ENCODE results near the gene C16orf92.

Gene C16orf92

GRCh38 chr16:30022887-30023286 is at the start of gene C16orf92:
C16orf92 (plus strand) TSS chr16:30023198; CDS start chr16:30023341, 143 bp downstream.
- H3K4me1 ChIP-seq (ENCODE audit: insufficient read depth, low read length): no peaks in the 10 kb centered on the region
- H3K9ac ChIP-seq (ENCODE audit: low read depth, low read length): no peak within 1 kb of the TSS
- no peaks in the 10 kb centered on the region for H3K9me3 ChIP-seq (ENCODE audit: control insufficient read depth, insufficient read depth, low read length)
- H3K36me3 ChIP-seq (ENCODE audit: insufficient read depth, low read length): no peaks in the 10 kb centered on the region

- H3K9me3 ChIP-seq (ENCODE audit: control insufficient read depth, insufficient read depth, low read length): peaks cover 12% of the 10 kb centered on the region
- H3K36me3 ChIP-seq (ENCODE audit: insufficient read depth, low read length): peaks cover 2% of the 10 kb centered on the region; the same call in 1 of the 2 replicates
- peak within 1 kb of the TSS; percentile 88 for H3K9ac ChIP-seq (ENCODE audit: low read depth, low read length)
- H3K4me1 ChIP-seq (ENCODE audit: insufficient read depth, low read length): peaks cover 15% of the 10 kb centered on the region
These were observed 49.4 kb upstream of the C16orf92 start, which contains the start of gene TAOK2 for GRCh38 chr16:29973384-29974246. TAOK2 (plus strand) TSS chr16:29973868; CDS start chr16:29977773, 3,905 bp downstream.

GRCh38 chr16:29974291-29975133 is 48.5 kb upstream of the C16orf92 start:
- peaks cover 15% of the 10 kb centered on the region for H3K4me1 ChIP-seq (ENCODE audit: insufficient read depth, low read length)
- peaks cover 2% of the 10 kb centered on the region for H3K36me3 ChIP-seq (ENCODE audit: insufficient read depth, low read length)
- H3K9ac ChIP-seq (ENCODE audit: low read depth, low read length): peak overlapping the region; percentile 88
- peaks cover 12% of the 10 kb centered on the region for H3K9me3 ChIP-seq (ENCODE audit: control insufficient read depth, insufficient read depth, low read length)

- Histone ChIP-seq H3K9me3 (ENCODE audit: control insufficient read depth, insufficient read depth, low read length) (peaks cover 12% of the 10 kb centered on the region), H3K4me1 (ENCODE audit: insufficient read depth, low read length) (peaks cover 15% of the 10 kb centered on the region), H3K9ac (ENCODE audit: low read depth, low read length) (peak overlapping the region; percentile 88; the same call in 1 of the 2 replicates), H3K36me3 (ENCODE audit: insufficient read depth, low read length) (peaks cover 2% of the 10 kb centered on the region)
These were observed 47.9 kb upstream of the C16orf92 start for GRCh38 chr16:29975134-29975538.

GRCh38 chr16:29975811-29976511 is 47.0 kb upstream of the C16orf92 start:
- no peak overlapping the region; the same call in 1 of the 2 replicates for H3K9ac ChIP-seq (ENCODE audit: low read depth, low read length)
- H3K4me1 ChIP-seq (ENCODE audit: insufficient read depth, low read length): peaks cover 15% of the 10 kb centered on the region
- peaks cover 12% of the 10 kb centered on the region for H3K9me3 ChIP-seq (ENCODE audit: control insufficient read depth, insufficient read depth, low read length)
- peaks cover 2% of the 10 kb centered on the region for H3K36me3 ChIP-seq (ENCODE audit: insufficient read depth, low read length)

- Histone ChIP-seq H3K36me3 (ENCODE audit: insufficient read depth, low read length) (peaks cover 9% of the 10 kb centered on the region), H3K9me3 (ENCODE audit: control insufficient read depth, insufficient read depth, low read length) (peaks cover 10% of the 10 kb centered on the region), H3K4me1 (ENCODE audit: insufficient read depth, low read length) (peaks cover 15% of the 10 kb centered on the region), H3K9ac (ENCODE audit: low read depth, low read length) (no peak overlapping the region)
These were observed 45.8 kb upstream of the C16orf92 start for GRCh38 chr16:29977063-29977825.

- peaks cover 15% of the 10 kb centered on the region for H3K4me1 ChIP-seq (ENCODE audit: insufficient read depth, low read length)
- H3K36me3 ChIP-seq (ENCODE audit: insufficient read depth, low read length): peaks cover 7% of the 10 kb centered on the region
- no peak overlapping the region for H3K9ac ChIP-seq (ENCODE audit: low read depth, low read length)
- H3K9me3 ChIP-seq (ENCODE audit: control insufficient read depth, insufficient read depth, low read length): peaks cover 2% of the 10 kb centered on the region
These were observed 44.9 kb upstream of the C16orf92 start for GRCh38 chr16:29978081-29978480.

- Histone ChIP-seq H3K9me3 (ENCODE audit: control insufficient read depth, insufficient read depth, low read length) (no peaks in the 10 kb centered on the region), H3K9ac (ENCODE audit: low read depth, low read length) (no peak overlapping the region), H3K36me3 (ENCODE audit: insufficient read depth, low read length) (peaks cover 7% of the 10 kb centered on the region), H3K4me1 (ENCODE audit: insufficient read depth, low read length) (peaks cover 15% of the 10 kb centered on the region)
These were observed 44.3 kb upstream of the C16orf92 start for GRCh38 chr16:29978564-29979270.

GRCh38 chr16:29982560-29983419 is 40.2 kb upstream of the C16orf92 start:
- no peaks in the 10 kb centered on the region for H3K9me3 ChIP-seq (ENCODE audit: control insufficient read depth, insufficient read depth, low read length)
- H3K36me3 ChIP-seq (ENCODE audit: insufficient read depth, low read length): peaks cover 7% of the 10 kb centered on the region
- no peaks in the 10 kb centered on the region for H3K4me1 ChIP-seq (ENCODE audit: insufficient read depth, low read length)
- H3K9ac ChIP-seq (ENCODE audit: low read depth, low read length): no peak overlapping the region

- Histone ChIP-seq H3K4me1 (ENCODE audit: insufficient read depth, low read length) (no peaks in the 10 kb centered on the region), H3K9me3 (ENCODE audit: control insufficient read depth, insufficient read depth, low read length) (no peaks in the 10 kb centered on the region), H3K36me3 (ENCODE audit: insufficient read depth, low read length) (peaks cover 7% of the 10 kb centered on the region), H3K9ac (ENCODE audit: low read depth, low read length) (no peak overlapping the region)
These were observed 39.4 kb upstream of the C16orf92 start for GRCh38 chr16:29983420-29984136.

GRCh38 chr16:29984137-29984763 is 38.7 kb upstream of the C16orf92 start:
- Histone ChIP-seq H3K36me3 (ENCODE audit: insufficient read depth, low read length) (peaks cover 7% of the 10 kb centered on the region), H3K4me1 (ENCODE audit: insufficient read depth, low read length) (no peaks in the 10 kb centered on the region), H3K9me3 (ENCODE audit: control insufficient read depth, insufficient read depth, low read length) (no peaks in the 10 kb centered on the region), H3K9ac (ENCODE audit: low read depth, low read length) (no peak overlapping the region)
